Neural cell (in vitro differentiated cells): ENCODE data around the gene SEMA7A.

Experiments
- CTCF ChIP-seq: fragments of 450-650 bp; IDR thresholded peaks from 2 replicates; pipeline ENCODE4 v1.5.1; 2014; ENCODE audit warnings: antibody characterized with exemption, mild to moderate bottlenecking, moderate library complexity; ENCODE audit not compliant: poor library complexity, severe bottlenecking
- EP300 ChIP-seq: fragments of 450-650 bp; conservative IDR thresholded peaks from 2 replicates; pipeline ENCODE4 v1.6.1; 2014; ENCODE audit warnings: antibody characterized with exemption, mild to moderate bottlenecking, moderate library complexity; ENCODE audit not compliant: poor library complexity, severe bottlenecking
- EZH2 ChIP-seq: fragments of 200-600, 300-800 bp; shearing (Covaris generic), sonication (generic); IDR thresholded peaks from 2 replicates; pipeline ENCODE4 v1.6.1; 2014; ENCODE audit warnings: antibody characterized with exemption, low read length, borderline replicate concordance, mild to moderate bottlenecking; ENCODE audit not compliant: insufficient read depth, poor library complexity, severe bottlenecking
- POLR2AphosphoS5 ChIP-seq: IDR thresholded peaks from 2 replicates; pipeline ENCODE4 v1.6.1; 2012
- REST ChIP-seq: IDR thresholded peaks from 2 replicates; pipeline ENCODE4 v1.6.1; 2012; ENCODE audit warnings: borderline replicate concordance

GRCh38 chr15:74408815-74409214, 24.9 kb downstream of the SEMA7A start:
- TF ChIP-seq EP300 (no peak), EZH2 (no peak), REST (no peak), CTCF (no peak), POLR2AphosphoS5 (no peak)
